COLO668 (cell line): ENCODE measurements around the gene PTPRN2.

Experiments used
- DNase-seq: peaks from one replicate; lab custom pipeline; 2025; ENCODE audit not compliant: unreplicated experiment; lab: John Stamatoyannopoulos, UW

PTPRN2 gene

GRCh38 chr7:158111906-158112570 is 475.6 kb downstream of the PTPRN2 start:
- DNase-seq: no peak

- DNase-seq: peak; percentile 97
Observed at GRCh38 chr7:158111049-158111751, 476.4 kb downstream of the PTPRN2 start.

DNA sequence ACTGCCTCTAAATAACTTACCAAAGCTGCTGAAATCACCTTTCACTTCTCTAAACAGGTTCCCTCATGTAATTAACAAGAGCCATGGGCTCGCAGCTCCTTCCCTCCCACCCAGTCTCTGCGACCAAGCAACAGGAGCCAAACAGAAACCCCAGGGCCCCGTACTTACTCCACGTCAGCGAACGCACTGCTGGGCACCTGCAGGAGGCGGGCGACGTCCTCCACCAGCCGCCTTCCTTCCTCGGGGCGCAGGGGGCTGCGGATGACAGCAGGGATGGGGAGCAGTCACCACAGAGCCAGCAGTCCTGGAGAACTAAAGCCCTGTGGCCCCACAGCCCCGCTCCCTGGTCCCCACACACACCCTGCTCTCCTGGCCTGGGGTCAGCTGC is 477.0 kb downstream of the PTPRN2 start:
- peak; percentile 70 for DNase-seq

GRCh38 chr7:158110034-158110590 is 477.5 kb downstream of the PTPRN2 start:
- DNase-seq: no peak

- peak; percentile 64 for DNase-seq
Observed at GRCh38 chr7:158109364-158110033, 478.1 kb downstream of the PTPRN2 start.

- peak; percentile 33 for DNase-seq
Observed at GRCh38 chr7:158108646-158109293, 478.9 kb downstream of the PTPRN2 start.

- DNase-seq: peak; percentile 91
Observed at GRCh38 chr7:158107806-158108205, 479.8 kb downstream of the PTPRN2 start.

- DNase-seq: no peak
Observed at GRCh38 chr7:158106272-158106671, 481.4 kb downstream of the PTPRN2 start.

- no peak for DNase-seq
Observed at GRCh38 chr7:158103378-158103777, 484.2 kb downstream of the PTPRN2 start.

DNA sequence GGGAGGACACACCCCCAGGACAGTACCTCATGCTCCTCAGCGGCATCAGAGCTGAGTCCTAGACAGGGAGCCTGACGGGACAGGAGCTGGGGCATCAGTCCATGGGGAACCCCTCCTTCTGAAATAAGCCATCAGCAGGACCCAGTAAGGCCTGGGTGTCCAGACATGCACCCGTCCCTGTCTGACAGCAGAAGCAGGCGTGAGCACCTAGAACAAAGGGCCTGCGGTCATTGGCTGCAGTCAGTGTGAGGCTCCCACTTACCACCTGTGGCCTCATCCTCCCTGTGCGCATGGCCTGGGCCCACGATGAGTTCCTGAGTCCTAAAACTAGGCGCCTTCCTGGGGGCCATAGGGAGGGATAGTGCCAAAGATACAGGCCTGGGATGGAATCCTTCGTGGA is 484.7 kb downstream of the PTPRN2 start:
- no peak for DNase-seq

- DNase-seq: no peak
Observed at GRCh38 chr7:158101821-158102450, 485.7 kb downstream of the PTPRN2 start.

DNA sequence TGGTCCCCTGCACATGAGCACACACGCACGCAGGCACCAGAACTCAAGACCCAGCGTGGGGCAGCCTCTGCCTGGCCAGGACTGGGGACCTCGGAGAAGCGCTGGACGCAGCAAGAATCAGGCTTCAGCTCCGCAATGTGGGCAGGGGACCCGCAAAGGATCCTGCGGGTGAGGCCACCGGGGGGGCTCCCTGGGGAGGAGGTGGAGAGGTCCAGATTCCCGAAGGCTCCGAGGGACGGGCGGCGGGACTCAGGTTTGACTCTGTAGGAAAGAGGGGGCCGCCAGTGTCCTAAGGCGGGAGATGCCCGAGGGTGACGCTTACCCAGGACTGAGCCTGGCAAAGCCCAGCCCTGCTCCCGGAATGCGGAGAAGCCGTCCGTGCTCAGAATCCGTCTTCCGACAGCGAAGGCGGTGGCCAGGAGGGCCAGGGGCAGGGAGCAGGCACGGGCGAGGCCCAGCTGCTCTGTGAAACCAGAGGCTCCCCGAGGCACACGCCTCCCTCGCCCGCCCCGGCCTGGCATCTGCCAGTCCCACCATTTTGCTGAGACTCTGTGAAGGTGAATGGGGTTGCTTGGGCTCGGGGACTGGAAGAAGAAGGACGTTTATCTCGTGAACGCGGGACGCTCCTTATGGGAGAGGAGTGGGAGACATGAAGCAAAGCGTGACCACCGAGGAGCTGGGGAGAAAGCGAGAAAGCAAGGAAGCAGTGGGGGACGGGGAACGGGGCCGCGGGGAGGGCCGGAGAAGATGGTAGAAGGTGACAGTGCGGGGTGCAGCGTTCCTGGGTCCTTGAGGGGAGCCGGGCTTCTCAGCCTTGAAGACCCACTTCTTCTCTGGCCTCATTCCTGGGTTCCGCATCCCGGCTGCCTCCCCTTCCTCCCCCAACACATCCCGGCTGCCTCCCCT is 489.2 kb downstream of the PTPRN2 start:
- DNase-seq: no peak

- DNase-seq: no peak
Observed at GRCh38 chr7:158097453-158098124, 490.0 kb downstream of the PTPRN2 start.

GRCh38 chr7:158097106-158097452 is 490.5 kb downstream of the PTPRN2 start:
- no peak for DNase-seq

- DNase-seq: no peak
Observed at GRCh38 chr7:158096582-158096981, 491.0 kb downstream of the PTPRN2 start.

GRCh38 chr7:158094671-158095226 is 492.9 kb downstream of the PTPRN2 start:
- no peak for DNase-seq

GRCh38 chr7:158094046-158094445 is 493.6 kb downstream of the PTPRN2 start:
- DNase-seq: no peak

DNA sequence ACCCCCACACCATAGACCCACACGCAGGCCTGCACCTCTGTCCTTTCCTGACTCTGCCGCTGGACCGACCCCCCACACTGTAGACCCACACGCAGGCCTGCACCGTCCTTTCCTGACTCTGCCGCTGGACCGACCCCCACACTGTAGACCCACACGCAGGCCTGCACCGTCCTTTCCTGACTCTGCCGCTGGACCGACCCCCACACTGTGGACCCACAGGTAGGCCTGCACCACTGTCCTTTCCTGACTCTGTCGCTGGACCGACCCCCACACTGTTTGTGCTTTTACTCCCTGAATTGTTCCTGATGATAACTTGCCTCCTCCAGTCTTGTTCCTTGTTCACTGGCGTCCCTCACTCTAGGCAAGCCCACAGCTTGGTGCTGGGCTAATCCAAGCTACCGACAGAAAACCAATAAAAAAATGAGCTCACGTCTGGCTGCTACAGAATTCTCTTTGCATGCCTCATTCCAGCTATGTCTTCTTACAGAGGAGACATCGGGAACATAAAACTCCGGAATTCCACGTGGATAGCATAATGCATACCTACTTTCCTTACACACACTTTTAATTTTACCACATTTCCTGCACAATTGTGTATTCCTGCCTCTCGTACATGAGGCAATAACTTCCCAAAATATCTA is 494.3 kb downstream of the PTPRN2 start:
- no peak for DNase-seq

DNA sequence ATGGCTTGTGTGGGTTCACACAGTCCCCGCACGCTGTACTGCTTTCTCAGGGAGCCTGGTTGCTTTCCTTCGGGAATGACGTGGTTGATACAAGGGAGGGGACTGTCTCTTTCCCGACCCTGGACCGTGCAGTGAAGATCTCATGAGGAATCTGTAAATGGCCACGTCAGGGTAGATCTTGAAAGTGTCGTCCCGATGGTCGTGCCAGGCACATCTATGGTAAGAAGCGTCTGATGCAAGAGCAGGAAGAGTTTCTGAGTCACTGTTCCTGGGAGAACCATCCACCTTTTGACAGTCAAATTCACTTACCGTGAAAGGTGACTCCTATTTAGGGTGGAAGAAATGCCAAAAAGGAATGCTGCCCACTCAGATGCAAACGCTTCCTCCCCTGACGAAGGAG is 500.4 kb downstream of the PTPRN2 start:
- no peak for DNase-seq
